ENCODE results near the gene DCLRE1B.

DCLRE1B gene

DNA sequence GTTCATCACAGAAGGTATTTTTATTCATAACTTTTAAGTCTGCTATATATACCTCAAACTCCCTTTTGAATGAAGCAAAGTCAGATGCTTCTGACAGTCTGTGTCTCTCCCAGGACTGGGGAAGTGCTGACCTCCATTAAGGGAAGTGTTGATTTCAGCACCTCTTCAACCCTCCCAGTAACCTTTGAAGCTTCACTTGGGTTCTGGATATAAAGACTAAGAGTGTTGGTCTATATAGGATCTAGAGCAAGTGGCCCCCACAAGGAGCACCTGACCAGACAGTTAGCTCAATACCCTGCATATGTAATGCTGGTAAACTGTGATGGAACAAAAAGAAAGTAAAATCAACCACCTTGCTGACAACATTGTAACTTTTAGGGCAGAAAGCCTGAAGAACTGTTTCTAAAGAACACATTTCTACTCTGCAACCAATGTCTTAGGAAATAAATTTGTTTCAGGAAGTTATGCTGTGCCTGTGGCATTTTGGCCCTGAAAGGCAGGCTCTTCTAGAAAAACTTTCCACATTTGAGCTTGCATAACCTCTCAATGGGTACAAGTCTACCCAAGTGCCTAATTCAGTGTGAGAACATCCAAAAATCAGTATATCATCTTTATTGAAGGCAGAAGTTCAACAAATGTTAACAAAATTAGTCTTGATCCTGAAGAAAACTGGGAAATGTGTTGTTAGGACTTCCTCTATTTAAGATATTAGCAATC is 32.7 kb upstream of the DCLRE1B start:
- no peak for TF ChIP-seq CTCF (IDR thresholded peaks at IDR 0.05; ENCODE audit: insufficient read depth, missing control alignments)
- DNase-seq (ENCODE audit: insufficient read length, low spot score): no peak
- no peak for FAIRE-seq

DNA sequence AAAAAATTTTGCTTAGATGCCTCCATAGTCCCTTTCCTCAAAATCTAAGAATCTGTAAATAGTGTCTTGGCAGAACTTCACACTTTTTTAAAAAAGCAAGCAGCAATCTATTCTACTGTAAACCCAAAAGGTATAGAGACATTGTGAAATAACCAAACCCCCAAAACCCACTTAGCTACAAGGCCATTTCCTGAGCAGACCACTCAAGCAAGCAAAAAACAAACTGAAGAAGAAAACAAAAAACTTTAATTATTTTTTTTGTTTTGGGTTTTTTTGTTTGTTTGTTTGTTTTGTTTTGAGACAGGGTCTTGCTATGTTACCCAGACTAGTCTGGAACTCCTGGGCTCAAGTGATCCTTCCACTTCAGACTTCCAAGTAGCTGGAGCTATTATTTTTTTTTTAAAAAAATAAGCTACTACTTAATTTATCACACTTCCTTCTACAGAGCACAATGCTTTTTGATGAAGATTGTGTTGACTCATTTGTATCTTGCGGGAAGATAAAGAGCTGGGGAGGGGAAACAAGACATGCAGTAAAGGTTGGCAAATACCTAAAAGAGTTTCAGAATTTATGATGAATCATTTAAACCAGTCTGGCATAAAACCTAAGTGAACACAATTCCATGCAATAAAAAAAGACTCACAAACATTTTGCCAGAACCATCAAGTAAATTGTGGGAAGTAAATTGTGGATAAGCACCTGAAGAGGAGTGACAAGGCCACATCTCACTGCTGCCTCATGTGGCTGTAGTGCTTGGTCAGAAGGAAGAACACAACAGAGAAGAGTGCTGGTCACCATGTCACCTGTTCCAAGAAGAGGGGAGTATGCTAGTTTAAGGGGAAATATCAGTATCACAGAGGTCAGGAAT is 30.9 kb upstream of the DCLRE1B start:
- no peak for FAIRE-seq
- no peak for TF ChIP-seq CTCF (IDR thresholded peaks at IDR 0.05; ENCODE audit: insufficient read depth, missing control alignments)

DNA sequence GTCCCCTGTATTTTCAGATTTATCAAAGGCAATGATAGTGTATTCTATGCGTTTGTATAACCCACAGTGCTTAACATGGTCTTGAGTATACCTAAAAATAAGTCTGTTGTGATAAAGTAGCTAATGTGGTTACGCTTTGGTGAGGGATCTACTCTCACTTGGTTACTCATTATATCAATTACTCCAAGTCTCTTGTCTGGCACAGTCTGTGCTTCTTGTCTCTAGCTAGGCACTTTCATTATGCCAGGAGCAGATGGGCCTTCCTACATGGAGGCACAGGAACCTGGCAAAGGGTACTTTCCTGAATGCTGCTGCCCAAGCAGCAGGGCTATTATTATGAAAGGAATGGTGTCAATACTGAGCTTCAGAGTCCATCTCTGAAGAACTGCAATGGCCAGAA is 29.4 kb upstream of the DCLRE1B start:
- no peak for TF ChIP-seq CTCF (IDR thresholded peaks at IDR 0.05; ENCODE audit: insufficient read depth, missing control alignments)
- DNase-seq (ENCODE audit: insufficient read length, low spot score): no peak
- no peak for FAIRE-seq

More for the DNA sequence above, 30.9 kb upstream of the DCLRE1B start:
- no peak for DNase-seq (ENCODE audit: insufficient read length, low spot score)

DNA sequence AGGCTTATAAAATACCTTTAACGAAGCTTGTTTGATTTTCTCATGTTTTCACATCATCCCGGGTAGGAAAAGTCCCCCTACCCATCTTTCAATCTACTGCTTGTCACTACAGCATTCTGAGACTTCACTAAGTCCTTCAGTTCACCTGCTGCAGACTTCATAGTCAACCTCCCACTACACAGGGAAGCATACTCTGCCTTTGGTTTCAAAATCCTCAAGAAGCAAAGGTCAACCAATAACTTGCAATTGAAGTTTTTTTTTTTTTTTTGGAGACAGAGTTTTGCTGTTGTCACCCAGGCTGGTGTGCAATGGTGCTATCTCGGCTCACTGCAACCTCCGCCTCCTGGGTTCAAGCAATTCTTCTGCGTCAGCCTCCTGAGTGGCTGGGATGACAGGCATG is 28.9 kb upstream of the DCLRE1B start:
- FAIRE-seq (no peak), DNase-seq (ENCODE audit: insufficient read length, low spot score) (no peak)
- TF ChIP-seq CTCF (IDR thresholded peaks at IDR 0.05; ENCODE audit: insufficient read depth, missing control alignments): no peak

- FAIRE-seq: no peak
- DNase-seq (ENCODE audit: insufficient read length, low spot score): no peak
- no peak for TF ChIP-seq CTCF (IDR thresholded peaks at IDR 0.05; ENCODE audit: insufficient read depth, missing control alignments)
These were observed 25.4 kb upstream of the DCLRE1B start for GRCh38 chr1:113879739-113880038.

GRCh38 chr1:113881661-113882060 is 23.5 kb upstream of the DCLRE1B start:
- DNase-seq (ENCODE audit: insufficient read length, low spot score): no peak
- no peak for FAIRE-seq
- TF ChIP-seq CTCF (IDR thresholded peaks at IDR 0.05; ENCODE audit: insufficient read depth, missing control alignments): no peak
